HG03354 (cell line): Measurements from ENCODE around the gene NUP214.

ENCODE experiments used
- ATAC-seq: cut with Tn5 transposase; IDR thresholded peaks from one replicate; pipeline ENCODE4 v1.9.1; 2021; ENCODE audit warnings: mild to moderate bottlenecking; ENCODE audit not compliant: unreplicated experiment, poor library complexity, severe bottlenecking

The NUP214 gene

DNA sequence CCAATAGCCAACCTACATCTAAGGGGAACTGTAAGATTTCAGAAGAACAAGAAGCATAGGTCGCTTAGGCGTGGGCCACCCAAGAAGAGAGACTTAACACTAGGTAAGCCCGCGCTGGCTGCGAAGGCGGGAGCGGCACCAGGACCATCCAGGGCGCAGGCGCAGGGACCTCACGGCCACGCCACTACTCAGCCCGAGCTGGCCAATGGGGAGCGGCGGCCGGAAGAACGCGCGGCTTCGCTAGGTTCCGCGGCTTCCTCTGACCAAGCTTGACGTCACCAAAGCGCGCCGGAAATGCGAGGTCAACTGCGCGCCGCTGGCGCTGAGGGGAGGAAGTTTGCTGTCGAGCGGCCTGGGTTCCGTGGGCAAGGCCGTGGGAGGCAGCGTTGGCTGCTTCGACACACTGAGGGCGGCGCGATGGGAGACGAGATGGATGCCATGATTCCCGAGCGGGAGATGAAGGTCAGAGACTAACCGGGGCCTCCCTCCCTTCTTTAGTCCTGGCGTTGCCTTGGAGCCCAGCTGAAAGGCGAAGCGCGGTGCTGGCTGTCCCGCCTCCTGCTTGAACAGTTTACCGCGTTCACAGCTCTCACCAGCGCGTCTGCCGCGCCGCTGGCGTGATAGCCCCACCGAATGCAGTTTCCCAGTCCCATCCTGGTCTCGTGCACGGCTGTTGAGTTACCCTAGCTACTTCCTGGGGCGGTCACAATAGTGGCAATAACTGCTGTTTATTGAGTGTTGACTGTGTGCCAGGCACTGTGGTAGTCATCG is at the start of gene NUP214:
Gene NUP214 (plus strand): TSS at position 299 of the 771 bp plus-strand sequence. CDS start 119 bp downstream, at position 418.
- ATAC-seq: peak; percentile 97

DNA sequence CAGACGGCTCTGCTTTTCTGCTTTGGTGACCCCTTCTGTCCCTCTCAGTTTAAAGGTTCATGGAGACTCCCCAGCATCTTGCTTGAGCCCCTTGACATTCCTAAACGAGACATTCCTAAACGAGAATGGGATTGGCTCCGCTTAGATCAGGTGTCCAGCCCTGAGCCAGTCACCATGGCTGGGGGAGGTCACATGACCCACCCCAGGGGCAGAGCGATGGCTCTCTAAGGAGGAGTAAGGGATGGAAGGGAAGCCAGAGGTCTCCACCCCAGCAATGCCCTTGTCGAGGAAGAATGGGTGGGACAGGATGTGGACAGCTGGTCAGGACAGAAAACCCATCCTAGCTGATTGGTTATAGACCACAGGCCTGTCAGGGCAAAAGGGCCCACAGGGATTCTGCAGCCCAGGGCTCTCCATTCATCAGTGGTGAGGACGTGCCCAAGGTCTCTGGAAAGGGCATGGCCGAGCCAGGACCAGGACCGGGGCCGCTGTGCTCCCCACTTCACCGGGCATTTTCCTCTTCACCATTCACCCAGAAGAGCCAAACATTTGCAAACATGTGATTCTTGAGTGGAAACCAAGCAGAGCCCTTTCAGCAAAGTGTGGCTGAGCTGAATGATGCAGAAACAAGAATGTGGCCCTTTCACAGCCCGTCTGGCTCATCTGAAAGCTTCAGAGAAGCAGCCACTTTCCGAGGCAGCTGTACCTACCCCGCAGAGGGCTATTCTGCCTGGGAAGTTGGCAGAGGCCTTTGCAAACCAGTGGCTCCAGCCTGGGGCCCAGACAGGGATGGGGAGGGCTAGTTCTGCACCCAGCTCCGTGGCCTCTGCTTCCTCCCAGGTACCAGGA is 48.8 kb upstream of the NUP214 start:
- ATAC-seq: no peak

DNA sequence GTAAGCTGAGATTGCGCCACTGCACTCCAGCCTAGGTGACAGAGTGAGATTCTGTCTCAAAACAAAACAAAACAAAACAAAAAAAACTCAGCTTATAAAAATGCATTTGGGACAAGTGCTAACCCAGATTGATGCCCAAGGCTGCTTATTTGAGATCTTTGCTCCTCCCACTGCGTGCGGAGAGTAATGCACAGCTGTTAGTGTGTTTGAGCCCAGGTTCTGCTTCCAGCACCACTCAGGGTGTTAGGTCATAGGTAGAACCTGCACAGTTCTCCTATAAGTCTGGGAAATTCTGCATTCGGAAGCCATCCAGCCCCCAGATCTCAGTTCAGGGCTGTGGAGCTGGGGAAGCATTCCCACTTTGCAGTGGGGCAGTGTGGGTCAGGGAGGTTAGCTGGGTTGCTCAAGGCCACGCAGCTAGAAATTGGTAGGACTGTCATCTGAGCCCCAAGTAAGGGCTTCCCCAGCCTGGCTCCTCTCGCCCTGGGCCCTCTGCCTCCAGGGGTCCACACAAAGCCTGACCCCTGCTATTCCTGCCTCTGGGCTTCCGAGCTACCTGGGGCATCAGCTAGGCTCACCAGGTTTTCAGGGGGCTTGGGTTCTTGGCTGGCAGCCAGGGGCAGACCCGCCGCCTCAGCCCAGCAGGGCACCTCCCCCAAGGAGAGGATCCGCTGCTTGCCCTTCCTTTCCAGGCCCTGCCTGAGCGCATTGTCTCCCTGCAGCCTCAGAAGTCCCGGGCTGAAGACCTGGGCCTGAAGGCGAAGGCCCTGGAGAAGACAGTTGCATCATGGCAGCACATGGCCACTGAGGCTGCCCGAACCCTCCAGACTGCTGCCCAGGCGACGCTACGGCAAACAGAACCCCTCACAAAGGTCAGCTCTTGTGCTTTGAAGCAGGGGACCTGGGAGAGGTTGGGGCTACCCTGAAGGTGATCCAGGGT is 46.7 kb upstream of the NUP214 start:
- no peak for ATAC-seq

DNA sequence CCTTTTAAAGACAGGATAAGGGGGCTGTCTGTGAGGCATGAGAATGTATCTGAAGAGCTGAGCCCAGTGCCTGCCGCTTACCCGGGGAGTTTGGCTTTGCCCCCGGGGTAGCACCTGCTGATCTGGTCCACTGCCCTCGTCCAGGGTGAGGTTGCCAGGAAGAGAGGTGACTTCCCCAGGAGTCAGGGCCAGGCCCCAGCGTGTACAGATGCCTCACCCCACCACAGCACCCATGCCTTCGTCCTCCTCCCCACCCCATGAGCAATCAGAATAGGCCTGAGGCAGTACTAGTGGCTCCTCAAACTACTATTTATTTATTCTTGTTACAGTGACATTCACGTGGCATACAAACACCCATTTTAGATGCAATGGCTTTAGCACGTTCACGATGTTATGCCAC is 44.8 kb upstream of the NUP214 start:
- ATAC-seq: no peak

DNA sequence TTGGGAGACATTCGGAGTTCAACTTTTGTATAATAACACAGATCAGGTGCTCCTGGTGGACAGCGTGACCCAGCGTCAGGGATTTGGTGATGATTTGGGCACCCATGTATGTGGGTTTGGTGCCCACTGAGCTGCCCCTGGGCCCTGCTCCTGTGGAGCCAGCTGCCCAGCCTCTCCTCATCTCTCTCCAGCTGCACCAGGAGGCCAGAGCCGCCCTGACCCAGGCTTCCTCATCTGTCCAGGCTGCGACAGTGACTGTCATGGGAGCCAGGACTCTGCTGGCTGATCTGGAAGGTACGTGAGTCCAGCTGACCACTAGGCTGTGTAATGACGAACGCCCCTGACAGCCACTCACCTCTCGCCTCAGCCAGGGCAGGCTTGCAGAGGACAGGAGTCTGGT is 43.5 kb upstream of the NUP214 start:
- no peak for ATAC-seq

DNA sequence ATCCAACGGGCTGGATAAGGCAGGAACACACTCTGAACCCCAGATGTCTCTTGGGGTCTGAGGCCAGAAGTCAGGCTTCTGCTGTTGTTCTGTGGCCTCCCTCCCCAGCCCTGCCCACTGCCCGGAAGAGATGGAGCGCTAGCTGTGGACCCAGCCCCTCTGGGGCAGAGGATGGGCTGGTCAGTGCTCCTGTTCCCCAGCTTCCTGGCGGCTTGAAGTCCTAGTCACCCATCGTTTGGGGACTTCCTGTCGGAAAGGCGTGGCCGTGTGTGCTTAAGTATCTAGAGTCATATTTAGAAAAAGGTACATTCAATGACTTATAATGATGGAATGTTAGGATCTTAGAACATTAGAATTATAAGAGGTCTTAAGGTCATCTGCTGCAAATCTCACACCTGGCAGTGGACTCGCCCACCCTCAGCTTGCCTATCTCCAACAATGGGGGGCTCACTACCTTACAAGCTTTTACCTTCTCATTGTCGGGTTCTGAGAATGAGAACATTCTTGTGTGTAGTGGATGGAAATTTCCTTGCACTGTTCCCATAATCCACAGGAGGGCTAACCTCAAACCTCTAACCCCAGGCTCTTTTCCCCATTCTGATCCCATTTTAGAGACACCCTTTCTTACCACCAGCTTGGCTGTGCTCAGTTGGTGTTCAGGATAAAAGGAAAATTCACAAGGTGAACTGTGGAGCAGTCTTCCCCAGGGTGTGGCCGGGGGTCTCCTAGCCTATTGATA is 42.4 kb upstream of the NUP214 start:
- no peak for ATAC-seq

DNA sequence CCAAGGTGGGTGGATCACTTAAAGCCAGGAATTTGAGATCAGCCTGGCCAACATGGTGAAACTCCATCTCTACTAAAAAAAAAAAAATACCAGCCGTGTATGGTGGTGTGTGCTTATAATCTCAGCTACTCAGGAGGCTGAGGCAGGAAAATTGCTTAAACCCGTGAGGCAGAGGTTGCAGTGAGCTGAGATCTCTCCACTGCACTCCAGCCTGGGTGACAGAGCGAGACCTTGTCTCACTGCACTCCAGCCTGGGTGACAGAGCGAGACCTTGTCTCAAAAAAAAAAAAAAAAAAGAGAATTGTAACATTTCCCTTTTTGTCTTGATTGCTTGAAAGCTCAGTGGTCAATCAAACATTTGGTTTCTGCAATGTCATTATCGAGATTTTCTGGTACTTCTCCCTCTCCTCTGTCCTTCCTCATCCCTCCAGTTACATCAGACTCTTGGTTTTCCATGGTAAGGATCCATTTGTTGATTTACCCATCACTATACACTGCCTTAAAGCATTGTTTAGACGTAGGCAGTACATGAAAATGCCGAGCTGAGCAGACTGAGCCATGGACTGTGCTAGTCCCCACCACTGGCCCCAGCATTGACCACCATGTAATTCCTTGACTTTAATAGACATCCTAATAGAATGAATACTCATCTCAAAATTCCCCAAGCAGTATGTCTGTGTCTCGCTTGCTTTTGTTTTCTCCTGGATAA is 40.6 kb upstream of the NUP214 start:
- no peak for ATAC-seq

DNA sequence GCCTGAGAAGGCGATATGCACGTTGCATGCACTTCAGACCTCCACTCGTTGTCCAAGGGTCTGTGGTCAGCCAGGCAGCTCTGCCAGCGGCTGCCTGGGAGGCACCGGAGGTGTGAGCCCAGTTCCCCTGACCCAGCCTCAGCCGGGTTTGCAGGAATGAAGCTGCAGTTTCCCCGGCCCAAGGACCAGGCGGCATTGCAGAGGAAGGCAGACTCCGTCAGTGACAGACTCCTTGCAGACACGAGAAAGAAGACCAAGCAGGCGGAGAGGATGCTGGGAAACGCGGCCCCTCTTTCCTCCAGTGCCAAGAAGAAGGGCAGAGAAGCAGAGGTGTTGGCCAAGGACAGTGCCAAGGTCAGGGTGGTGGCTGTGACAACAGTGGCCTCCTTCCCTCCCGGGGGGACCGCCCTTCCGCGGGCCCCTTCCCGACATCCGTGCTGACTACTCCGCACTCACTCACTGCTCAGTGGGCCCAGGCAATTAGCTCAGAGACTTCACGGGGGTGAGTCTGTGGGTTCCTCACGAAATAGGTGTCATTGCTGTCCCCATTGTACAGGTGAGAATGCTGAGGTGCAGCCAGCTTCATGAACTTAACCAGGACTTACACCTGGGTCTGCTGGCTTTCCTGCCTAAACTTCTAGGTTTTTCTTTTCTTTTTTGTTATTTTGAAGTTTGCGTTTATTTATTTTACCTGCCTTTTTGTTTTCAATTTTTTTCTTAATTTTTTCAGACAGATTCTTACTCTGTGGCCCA is 39.8 kb upstream of the NUP214 start:
- ATAC-seq: no peak

DNA sequence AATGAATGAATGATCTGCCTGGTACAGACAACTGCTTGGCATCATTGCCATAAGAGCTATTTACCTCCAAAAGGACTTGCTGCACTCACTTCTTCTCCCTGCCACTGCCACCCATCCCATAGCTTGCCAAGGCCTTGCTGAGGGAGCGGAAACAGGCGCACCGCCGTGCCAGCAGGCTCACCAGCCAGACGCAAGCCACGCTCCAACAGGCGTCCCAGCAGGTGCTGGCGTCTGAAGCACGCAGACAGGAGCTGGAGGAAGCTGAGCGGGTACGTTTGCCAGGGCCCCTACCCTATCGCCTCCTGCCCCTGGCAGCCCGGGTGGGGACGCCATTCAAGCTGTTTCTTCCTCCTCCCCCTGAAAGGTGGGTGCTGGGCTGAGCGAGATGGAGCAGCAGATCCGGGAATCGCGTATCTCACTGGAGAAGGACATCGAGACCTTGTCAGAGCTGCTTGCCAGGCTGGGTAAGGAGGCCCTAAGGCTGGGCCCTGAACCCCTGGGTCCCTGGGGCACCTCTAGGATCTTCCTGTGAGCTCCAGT is 38.0 kb upstream of the NUP214 start:
- no peak for ATAC-seq

DNA sequence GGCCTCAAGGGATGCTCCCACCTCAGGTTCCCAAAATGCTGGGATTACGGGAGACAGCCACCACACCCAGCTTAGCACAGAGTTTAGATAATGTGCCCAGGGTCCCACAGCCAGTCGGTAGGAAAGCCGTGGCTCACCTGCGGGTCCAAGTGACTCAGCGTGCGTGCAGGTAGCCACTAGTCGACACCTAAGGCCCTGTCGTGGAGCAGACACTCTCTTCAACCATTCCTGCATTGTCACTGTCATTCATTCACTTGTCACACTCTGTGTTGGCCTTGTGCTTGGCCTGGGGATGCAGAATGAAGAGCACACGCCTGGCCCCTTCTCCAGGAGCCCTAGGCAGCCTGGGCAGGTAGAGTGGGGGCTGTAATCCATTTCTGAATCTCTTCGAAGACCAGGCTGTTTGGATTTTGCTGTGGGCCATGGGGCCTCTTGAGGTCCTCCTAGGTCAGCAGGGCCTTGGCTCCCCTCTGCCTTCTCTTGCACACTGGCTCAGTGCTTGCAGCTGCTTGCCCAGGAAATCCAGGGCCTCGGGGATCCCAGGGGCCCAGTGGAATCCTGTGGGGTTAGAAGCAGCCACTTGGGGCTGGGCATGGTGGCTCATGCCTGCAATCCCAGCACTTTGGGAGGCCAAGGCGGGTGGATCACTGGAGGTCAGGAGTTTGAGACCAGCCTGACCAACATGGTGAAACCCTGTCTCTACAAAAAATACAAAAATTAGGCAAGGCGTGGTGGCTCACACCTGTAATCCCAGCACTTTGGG is 35.2 kb upstream of the NUP214 start:
- no peak for ATAC-seq

DNA sequence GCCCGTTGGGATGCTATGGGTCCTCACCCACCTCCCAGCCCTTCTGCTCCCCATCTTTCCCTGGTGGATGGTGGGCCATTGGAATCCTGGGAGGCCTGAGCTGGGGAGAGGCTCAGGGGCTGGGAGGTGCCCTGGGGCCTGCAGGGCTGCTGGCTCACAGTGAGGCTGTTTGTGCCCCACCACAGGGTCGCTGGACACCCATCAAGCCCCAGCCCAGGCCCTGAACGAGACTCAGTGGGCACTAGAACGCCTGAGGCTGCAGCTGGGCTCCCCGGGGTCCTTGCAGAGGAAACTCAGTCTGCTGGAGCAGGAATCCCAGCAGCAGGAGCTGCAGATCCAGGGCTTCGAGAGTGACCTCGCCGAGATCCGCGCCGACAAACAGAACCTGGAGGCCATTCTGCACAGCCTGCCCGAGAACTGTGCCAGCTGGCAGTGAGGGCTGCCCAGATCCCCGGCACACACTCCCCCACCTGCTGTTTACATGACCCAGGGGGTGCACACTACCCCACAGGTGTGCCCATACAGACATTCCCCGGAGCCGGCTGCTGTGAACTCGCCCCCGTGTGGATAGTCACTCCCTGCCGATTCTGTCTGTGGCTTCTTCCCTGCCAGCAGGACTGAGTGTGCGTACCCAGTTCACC is 33.9 kb upstream of the NUP214 start:
- no peak for ATAC-seq

DNA sequence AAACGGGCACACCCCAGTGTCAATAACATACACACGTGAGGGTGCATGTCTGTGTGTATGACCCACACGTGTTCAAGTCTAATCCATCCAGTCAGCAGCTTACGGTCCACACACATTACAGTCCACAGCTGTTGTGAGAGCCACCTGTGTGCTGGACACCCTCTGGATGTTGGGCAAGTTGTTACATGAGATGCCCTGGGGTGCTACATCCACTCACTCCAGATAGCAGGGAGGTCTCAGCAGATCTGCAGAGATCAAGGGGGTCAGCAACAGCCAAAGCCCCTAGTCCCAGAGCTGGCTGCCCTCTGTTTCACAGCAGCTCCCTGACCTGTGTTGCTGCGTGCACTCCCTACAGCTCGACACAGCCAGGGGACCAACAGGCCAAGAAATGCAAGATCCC is 33.4 kb upstream of the NUP214 start:
- ATAC-seq: no peak

DNA sequence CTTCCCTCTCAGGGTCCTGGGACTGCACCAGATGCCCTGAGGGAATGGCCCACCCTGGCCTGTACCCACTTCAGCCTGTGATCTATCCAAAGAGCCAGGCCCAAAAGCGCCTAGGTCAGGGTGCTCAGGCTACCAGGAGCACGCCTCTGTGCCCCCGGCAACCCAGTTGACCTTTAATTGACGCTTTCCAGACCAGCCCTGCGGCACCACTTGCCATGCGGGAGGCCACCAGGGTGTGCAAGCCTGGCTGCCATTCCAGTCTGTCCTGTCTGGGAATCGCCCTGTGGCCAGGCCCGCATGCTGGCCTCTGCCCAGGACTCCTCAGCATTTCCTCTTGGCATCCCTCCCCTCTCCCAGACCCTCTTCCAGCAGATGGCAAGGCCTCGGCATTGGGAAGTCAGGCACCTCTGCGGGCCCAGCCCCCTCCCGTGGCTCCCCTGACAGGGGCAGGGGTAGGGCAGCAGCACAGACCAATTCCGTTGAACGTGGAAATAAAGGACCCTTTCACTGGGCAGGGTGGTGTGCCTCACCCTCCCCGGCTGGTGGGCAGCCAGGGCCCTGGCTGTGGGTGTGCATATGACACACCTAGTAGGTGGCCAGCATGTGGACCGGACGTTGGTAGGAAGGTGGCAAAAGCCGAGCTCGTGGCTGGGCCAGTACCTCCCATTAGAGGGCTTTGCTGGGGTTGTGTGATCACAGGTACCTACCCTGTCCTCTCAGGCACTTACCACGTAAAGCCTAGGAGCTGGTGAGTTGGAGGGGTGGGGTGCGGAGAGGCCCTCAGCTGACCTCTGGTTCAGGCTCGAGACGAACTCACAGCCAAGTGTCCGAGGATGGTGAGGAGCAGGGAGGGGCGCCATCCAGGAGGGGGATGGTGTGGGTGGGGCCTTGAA is 32.6 kb upstream of the NUP214 start:
- ATAC-seq: no peak

DNA sequence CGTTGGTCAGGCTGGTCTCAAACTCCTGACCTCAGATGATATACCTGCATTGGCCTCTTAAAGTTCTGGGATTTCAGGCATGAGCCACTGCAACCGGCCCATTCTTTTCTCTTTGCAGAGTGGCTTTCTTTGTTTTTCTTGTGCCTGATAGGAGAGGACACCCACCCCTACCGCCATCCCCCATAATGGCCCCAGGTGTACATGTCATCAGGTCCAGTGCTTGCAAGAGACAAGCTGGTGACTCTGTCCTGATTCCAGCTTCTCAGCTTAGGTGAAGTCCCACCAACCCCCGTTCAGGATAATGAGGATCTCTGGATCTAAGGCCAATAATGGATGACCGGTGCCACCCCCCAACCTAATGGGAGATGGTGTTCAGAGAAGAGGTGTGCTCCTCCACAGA is 31.4 kb upstream of the NUP214 start:
- ATAC-seq: no peak

DNA sequence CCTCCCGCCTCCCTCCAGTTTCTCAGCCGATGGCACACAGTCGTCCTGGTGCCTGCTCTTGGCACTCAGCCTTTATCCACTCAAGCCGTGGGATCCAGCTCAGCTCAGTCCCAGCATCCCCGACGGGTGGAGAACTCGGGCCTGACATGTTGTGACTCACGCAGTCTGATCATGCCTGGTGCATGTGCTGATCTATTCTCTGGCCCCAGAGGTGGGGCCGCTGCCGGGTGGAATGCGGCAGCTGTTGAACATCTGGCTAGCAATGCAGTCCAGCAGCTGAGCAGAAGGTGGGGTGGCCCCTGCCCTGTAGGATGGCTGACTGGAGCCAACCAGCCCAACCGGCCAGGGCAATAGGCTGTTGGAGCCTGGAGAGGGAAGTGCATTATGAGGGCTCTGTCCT is 30.8 kb upstream of the NUP214 start:
- ATAC-seq: no peak
